Psoas muscle (tissue), 8 donors: ENCODE measurements around the gene HENMT1. TPM values are rescaled to one million over a fixed set of nuclear protein-coding genes. Genes with fewer than 3 reads are reported as not detected.
"Not testable (repeated sequence)": the region's sequence is repeated elsewhere in the genome, so short reads cannot be mapped to it uniquely, and the experiment has no call there.

Source experiments
- ATAC-seq, 4 donors: fragments of 200-7000 bp; cut with Tn5 transposase; one replicate each; pipeline ENCODE4 v1.9.1; 2020; ENCODE audit warnings: moderate library complexity in 3 of 4, mild to moderate bottlenecking in 2 of 4
- DNase-seq, 2 donors: peaks; one replicate each; pipeline ENCODE4 v3.0.0-alpha.2; 2020
- H3K27ac ChIP-seq: fragments of 200-600 bp; one replicate; pipeline ENCODE4 v1.8.0; 2022
- H3K27me3 ChIP-seq, 3 donors: fragments of 200-600 bp in 1 of 3; one replicate each; pipeline versions ENCODE4 v1.6.1 to v1.8.0; 2013 to 2022; ENCODE audit warnings: low read length in 2 of 3, mild to moderate bottlenecking in 2 of 3, moderate library complexity in 1 of 3; ENCODE audit not compliant: insufficient read depth in 3 of 3
- H3K36me3 ChIP-seq, 2 donors: fragments of 200-600 bp in 1 of 2; one replicate each; pipeline versions ENCODE4 v1.6.1 to v1.8.0; 2013 to 2022; ENCODE audit warnings: low read depth in 1 of 2, mild to moderate bottlenecking in 1 of 2, moderate library complexity in 1 of 2; ENCODE audit not compliant: insufficient read depth in 1 of 2
- H3K4me1 ChIP-seq: fragments of 200-600 bp; one replicate; pipeline ENCODE4 v1.8.0; 2022
- H3K4me3 ChIP-seq: fragments of 200-600 bp; one replicate; pipeline ENCODE4 v1.8.0; 2022; ENCODE audit warnings: mild to moderate bottlenecking
- H3K9me3 ChIP-seq: fragments of 200-600 bp; one replicate; pipeline ENCODE4 v1.8.0; 2022
- CTCF ChIP-seq: fragments of 200-600 bp; IDR thresholded peaks from one replicate; pipeline ENCODE4 v1.8.0; 2022; ENCODE audit warnings: antibody characterized with exemption
- WGBS, 3 donors: extraction: QIAGEN DNeasy Blood & Tissue Kit; methylation state at CpG; one replicate each; pipeline versions ENCODE4 v1.1.6 to v1.1.7; 2013; 5-methylcytosine and 5-hydroxymethylcytosine counted together
- intact Hi-C, 2 donors: fragments of 100-400 bp; cut with DNase I; formaldehyde crosslinking; loops; one replicate each; pipeline versions ENCODE4 v1.11.0 to v1.14.2; 2022
- polyA plus RNA-seq, 3 donors: library from polyadenylated mRNA; stranded (reverse); fragments of 200-250 nt; gene quantifications; one replicate each; pipeline ENCODE4 v1.2.3, GENCODE V29; 2013
- total RNA-seq, 4 donors: library from RNA; stranded (reverse); fragmentation: NEBNext Ultra II Directional in 2 of 4; extraction: Animal tissue kit (Norgen Biotek cat#: 25700) in 2 of 4; gene quantifications; one replicate each; pipeline versions ENCODE4 v1.2.1 to v1.2.4, GENCODE V29; 2021 to 2023
- donor health status: healthy with polysubstance abuse.
- donor health status: DM: no; HTN: no; CAD: no; lungs with moderate emphysema.
- donor health status: Bipolar disorder and iron deficiency.
- donor health status: healthy.
- donor health status: DM: yes; HTN: yes; CAD: no.
- donor health status: DM: no; HTN: no; CAD: no.
- donor health status: DM: no; HTN: no; CAD: no.
- donor health status: DM: yes; HTN: yes; CAD: no.

Gene HENMT1
- total and polyA plus RNA-seq, 7 donors = 1.2 to 4.1 (median 1.7) TPM

GRCh38 chr1:108671143-108671542 lies 10.2 kb upstream of the HENMT1 start:
- H3K9me3 ChIP-seq = no peaks in the 10 kb centered on the region
- no peak overlapping the region for H3K4me3 ChIP-seq
- no peak overlapping the region for H3K27ac ChIP-seq
- H3K27me3 ChIP-seq = no peaks in the 10 kb centered on the region
- no peaks in the 10 kb centered on the region for H3K36me3 ChIP-seq
- TF ChIP-seq CTCF = no peak
- WGBS, 3 donors = 93 to 96% (median 94%) methylated on average over 2 of the region's 2 CpGs
- ATAC-seq (no peak), DNase-seq (no peak)
- intact Hi-C loops = no loop called here
- no peaks in the 10 kb centered on the region for H3K4me1 ChIP-seq

- WGBS, 3 donors = 88 to 90% (median 89%) methylated on average over 5 of the region's 5 CpGs
- DNase-seq (no peak), ATAC-seq (no peak)
- no peak for TF ChIP-seq CTCF
- no peaks in the 10 kb centered on the region for H3K27me3 ChIP-seq
- H3K4me1 ChIP-seq = no peaks in the 10 kb centered on the region
- no peak overlapping the region for H3K27ac ChIP-seq
- H3K9me3 ChIP-seq = no peaks in the 10 kb centered on the region
- H3K36me3 ChIP-seq = no peaks in the 10 kb centered on the region
- intact Hi-C loops = no loop called here
- no peak overlapping the region for H3K4me3 ChIP-seq
Observed at GRCh38 chr1:108670131-108670773, 9.4 kb upstream of the HENMT1 start.

GRCh38 chr1:108669679-108670078 lies 8.8 kb upstream of the HENMT1 start:
- Histone ChIP-seq H3K36me3 (no peaks in the 10 kb centered on the region), H3K4me1 (no peaks in the 10 kb centered on the region), H3K4me3 (no peak overlapping the region), H3K27me3 (no peaks in the 10 kb centered on the region), H3K27ac (no peak overlapping the region), H3K9me3 (no peaks in the 10 kb centered on the region)
- ATAC-seq = no peak
- WGBS, 3 donors = 63 to 72% (median 64%) methylated on average over 7 of the region's 7 CpGs
- intact Hi-C loops = no loop called here
- TF ChIP-seq CTCF = no peak
- DNase-seq = no peak

DNA sequence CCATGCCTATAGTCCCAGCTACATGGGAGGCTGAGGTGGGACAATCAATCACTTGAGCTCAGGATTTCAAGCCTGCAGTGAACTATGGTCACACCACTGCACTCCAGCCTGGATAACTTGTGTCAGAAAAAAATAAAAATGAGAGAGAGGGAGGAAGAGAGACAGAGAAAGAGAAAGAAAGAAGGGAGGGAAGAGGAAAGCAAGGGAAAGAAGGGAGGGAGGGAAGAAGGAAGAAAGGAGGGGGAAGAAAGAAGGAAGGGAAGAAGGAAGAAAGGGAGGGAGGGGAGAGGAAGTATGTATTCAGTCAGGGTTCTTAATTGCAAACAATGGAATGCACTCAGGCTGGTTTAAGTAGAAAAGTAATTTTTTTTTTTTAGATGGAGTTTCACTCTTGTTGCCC lies 7.9 kb upstream of the HENMT1 start:
- H3K4me3 ChIP-seq = no peak overlapping the region
- no peak for DNase-seq
- no peaks in the 10 kb centered on the region for H3K9me3 ChIP-seq
- H3K4me1 ChIP-seq = no peaks in the 10 kb centered on the region
- no peaks in the 10 kb centered on the region for H3K27me3 ChIP-seq
- ATAC-seq = no peak
- TF ChIP-seq CTCF = no peak
- intact Hi-C loops = no loop called here
- H3K27ac ChIP-seq = no peak overlapping the region
- H3K36me3 ChIP-seq = no peaks in the 10 kb centered on the region

- intact Hi-C loops, DNase-seq, H3K4me3 ChIP-seq, H3K36me3 ChIP-seq, H3K27ac ChIP-seq, H3K4me1 ChIP-seq, H3K9me3 ChIP-seq, H3K27me3 ChIP-seq, ATAC-seq: not testable (repeated sequence)
- 96 to 98% (median 96%) methylated on average over 17 to 28 of the region's 28 CpGs for WGBS, 3 donors
Observed at GRCh38 chr1:108667422-108667821, 6.5 kb upstream of the HENMT1 start.
